ENCODE results near the gene CIDEB. TPM values are rescaled to one million over a fixed set of nuclear protein-coding genes. Genes with fewer than 3 reads are reported as not detected.

The CIDEB gene
- total RNA-seq, 1 donor from 2014 or later: 2.5 TPM

GRCh38 chr14:24292118-24292807 is 15.5 kb downstream of the CIDEB start:
- no peak for DNase-seq (ENCODE audit: extremely low read depth, low read depth, low spot score)

- no peak for DNase-seq (ENCODE audit: extremely low read depth, low read depth, low spot score)
Measured at GRCh38 chr14:24291446-24292117, 16.2 kb downstream of the CIDEB start.

GRCh38 chr14:24290746-24291145 is 17.0 kb downstream of the CIDEB start:
- DNase-seq (ENCODE audit: extremely low read depth, low read depth, low spot score): no peak

- no peak for DNase-seq (ENCODE audit: extremely low read depth, low read depth, low spot score)
Measured at GRCh38 chr14:24289649-24290280, 18.0 kb downstream of the CIDEB start.

GRCh38 chr14:24286996-24287395 is 20.8 kb downstream of the CIDEB start:
- no peak for DNase-seq (ENCODE audit: extremely low read depth, low read depth, low spot score)

- no peak for DNase-seq (ENCODE audit: extremely low read depth, low read depth, low spot score)
Measured at GRCh38 chr14:24285351-24285750, 22.4 kb downstream of the CIDEB start.

GRCh38 chr14:24284501-24285035 is 23.2 kb downstream of the CIDEB start:
- DNase-seq (ENCODE audit: extremely low read depth, low read depth, low spot score): no peak

GRCh38 chr14:24283796-24284460 is 23.8 kb downstream of the CIDEB start:
- no peak for DNase-seq (ENCODE audit: extremely low read depth, low read depth, low spot score)

GRCh38 chr14:24282736-24283135 is 25.0 kb downstream of the CIDEB start:
- DNase-seq (ENCODE audit: extremely low read depth, low read depth, low spot score): no peak

- no peak for DNase-seq (ENCODE audit: extremely low read depth, low read depth, low spot score)
Measured at GRCh38 chr14:24281636-24282035, 26.1 kb downstream of the CIDEB start.

GRCh38 chr14:24280797-24281460 is 26.8 kb downstream of the CIDEB start:
- no peak for DNase-seq (ENCODE audit: extremely low read depth, low read depth, low spot score)

- no peak for DNase-seq (ENCODE audit: extremely low read depth, low read depth, low spot score)
Measured at GRCh38 chr14:24279301-24280186, 28.2 kb downstream of the CIDEB start.

GRCh38 chr14:24278424-24278823 is 29.4 kb downstream of the CIDEB start:
- DNase-seq (ENCODE audit: extremely low read depth, low read depth, low spot score): no peak

GRCh38 chr14:24277606-24278321 is 30.0 kb downstream of the CIDEB start:
- no peak for DNase-seq (ENCODE audit: extremely low read depth, low read depth, low spot score)

- DNase-seq (ENCODE audit: extremely low read depth, low read depth, low spot score): no peak
Measured at GRCh38 chr14:24277071-24277470, 30.7 kb downstream of the CIDEB start.

GRCh38 chr14:24274101-24274543 is 33.7 kb downstream of the CIDEB start:
- DNase-seq (ENCODE audit: extremely low read depth, low read depth, low spot score): no peak

- DNase-seq (ENCODE audit: extremely low read depth, low read depth, low spot score): no peak
Measured at GRCh38 chr14:24273422-24273998, 34.3 kb downstream of the CIDEB start.

- no peak for DNase-seq (ENCODE audit: extremely low read depth, low read depth, low spot score)
Measured at GRCh38 chr14:24272467-24272866, 35.3 kb downstream of the CIDEB start.

GRCh38 chr14:24271834-24272263 is 35.9 kb downstream of the CIDEB start:
- no peak for DNase-seq (ENCODE audit: extremely low read depth, low read depth, low spot score)
